A204.1 (cell line): ENCODE measurements around the gene ABCC1.

ENCODE experiments used
- FAIRE-seq: peaks from 2 replicates; lab custom pipeline; 2012; peaks lifted over from hg19 to GRCh38; lab: Jason Lieb, UNC

Gene ABCC1

GRCh38 chr16:15993946-15994665 is 44.7 kb downstream of the ABCC1 start:
- FAIRE-seq: no peak

DNA sequence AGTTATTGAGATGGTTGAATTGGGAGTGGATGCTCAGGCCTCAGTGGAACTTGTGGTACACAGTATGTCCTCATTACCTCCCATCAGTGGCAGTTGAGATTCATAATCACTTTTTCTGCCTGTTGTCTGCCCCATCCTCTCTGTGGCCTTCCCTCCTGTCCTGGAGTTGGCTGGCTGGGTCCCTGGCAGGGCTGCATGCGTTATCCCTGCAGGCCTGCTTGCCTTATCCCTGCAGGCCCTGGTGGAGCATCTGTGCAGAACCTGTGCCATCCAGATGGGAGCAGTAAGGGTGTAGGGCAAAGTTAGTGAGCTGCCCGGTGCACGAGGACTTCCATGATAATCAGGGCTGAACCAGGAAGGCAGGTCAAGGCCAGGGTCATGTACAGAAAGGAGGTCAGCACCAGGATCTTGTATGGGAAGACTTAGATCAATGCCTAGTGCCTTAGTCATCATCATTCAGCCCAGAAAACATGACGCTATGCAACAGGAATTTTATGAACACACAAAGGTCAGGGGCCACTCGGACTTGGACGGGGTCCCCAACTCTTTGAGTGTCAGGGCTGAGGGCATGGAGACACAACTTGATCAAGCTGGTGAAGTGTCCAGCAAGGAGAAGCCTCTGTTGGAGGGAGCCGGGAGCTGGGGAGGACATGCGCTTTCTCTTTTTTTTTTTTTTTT is 47.2 kb downstream of the ABCC1 start:
- FAIRE-seq: no peak

GRCh38 chr16:16000685-16001084 is 51.3 kb downstream of the ABCC1 start:
- FAIRE-seq: no peak

- FAIRE-seq: no peak
Measured at GRCh38 chr16:16001596-16002255, 52.3 kb downstream of the ABCC1 start.

- FAIRE-seq: no peak
Measured at GRCh38 chr16:16003719-16004313, 54.4 kb downstream of the ABCC1 start.

DNA sequence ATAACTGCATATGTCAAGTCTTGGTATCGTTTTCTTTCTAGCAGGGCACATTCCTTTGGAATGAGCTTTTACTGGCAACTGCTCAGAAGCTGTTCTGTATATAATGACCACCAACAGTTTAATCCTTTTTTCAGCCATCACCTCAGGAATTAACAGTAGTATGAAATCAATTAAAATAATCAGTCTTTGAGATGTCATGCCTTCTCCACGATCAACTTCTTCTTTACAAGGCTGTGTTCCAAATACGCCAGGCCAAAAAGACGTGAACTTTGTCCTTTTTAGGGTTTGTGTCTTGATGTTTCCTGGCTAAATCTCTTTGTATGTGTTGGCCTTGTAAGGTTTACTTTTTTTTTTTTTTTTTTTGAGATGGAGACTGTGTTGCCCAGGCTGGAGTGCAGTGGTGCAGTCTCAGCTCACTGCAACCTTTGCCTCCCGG is 54.9 kb downstream of the ABCC1 start:
- FAIRE-seq: no peak

DNA sequence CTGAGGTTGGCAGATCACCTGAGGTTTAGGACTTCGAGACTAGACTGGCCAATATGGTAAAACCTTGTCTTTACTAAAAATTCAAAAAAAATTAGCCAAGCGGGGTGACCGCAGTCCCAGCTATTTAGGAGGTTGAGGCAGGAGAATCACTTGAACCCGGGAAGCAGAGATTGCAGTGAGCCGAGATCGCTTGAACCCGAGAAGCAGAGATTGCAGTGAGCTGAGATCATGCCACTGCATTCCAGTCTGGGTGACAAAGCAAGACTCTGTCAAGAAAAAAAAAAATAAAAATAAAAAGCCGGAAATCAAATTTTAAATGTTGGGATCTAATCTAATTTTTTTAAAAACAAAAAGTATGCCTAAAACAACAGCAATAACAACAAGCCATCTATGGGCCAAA is 56.3 kb downstream of the ABCC1 start:
- FAIRE-seq: no peak

GRCh38 chr16:16006650-16007049 is 57.2 kb downstream of the ABCC1 start:
- no peak for FAIRE-seq

- no peak for FAIRE-seq
Measured at GRCh38 chr16:16007743-16008111, 58.3 kb downstream of the ABCC1 start.

GRCh38 chr16:16008666-16009065 is 59.2 kb downstream of the ABCC1 start:
- FAIRE-seq: no peak

- FAIRE-seq: no peak
Measured at GRCh38 chr16:16009401-16009800, 60.0 kb downstream of the ABCC1 start.

DNA sequence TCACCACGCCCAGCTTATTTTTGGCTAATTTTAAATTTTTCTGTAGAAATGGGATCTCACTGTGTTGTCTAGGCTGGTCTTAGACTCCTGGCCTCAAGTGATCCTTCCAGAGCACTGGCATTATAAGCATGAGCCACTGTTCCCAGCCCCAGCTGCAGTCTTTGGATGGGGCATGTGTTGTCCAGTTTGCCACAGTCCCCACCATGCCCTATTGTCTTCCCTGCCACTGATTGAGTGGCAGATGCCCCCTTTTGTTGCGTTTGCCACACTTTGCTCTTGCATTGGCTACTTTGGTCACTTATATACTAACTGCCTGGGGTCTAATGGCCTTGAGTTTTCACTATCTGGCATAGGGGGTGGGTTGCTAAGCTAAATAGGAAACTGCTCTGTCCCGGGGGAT is 60.8 kb downstream of the ABCC1 start:
- no peak for FAIRE-seq

- FAIRE-seq: no peak
Measured at GRCh38 chr16:16012144-16012543, 62.7 kb downstream of the ABCC1 start.

DNA sequence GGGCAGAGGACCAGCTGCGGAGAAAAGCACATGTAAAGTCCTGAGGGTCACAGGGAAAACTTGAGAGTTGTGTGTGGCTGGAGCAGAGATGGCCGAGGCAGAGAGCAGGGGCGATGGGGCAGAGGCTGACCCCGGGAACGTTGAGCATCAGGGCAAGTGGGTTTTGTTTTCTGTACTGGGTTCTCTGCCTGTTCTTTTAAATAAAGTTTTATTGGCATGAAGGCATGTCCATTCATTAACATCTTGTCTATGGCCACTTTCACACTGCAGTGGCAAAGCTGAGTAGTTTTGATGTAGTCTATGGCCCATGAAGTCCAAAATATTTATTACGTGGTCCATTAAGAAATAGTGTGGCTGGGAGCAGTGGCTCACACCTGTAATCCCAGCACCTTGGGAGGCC is 64.4 kb downstream of the ABCC1 start:
- FAIRE-seq: no peak

DNA sequence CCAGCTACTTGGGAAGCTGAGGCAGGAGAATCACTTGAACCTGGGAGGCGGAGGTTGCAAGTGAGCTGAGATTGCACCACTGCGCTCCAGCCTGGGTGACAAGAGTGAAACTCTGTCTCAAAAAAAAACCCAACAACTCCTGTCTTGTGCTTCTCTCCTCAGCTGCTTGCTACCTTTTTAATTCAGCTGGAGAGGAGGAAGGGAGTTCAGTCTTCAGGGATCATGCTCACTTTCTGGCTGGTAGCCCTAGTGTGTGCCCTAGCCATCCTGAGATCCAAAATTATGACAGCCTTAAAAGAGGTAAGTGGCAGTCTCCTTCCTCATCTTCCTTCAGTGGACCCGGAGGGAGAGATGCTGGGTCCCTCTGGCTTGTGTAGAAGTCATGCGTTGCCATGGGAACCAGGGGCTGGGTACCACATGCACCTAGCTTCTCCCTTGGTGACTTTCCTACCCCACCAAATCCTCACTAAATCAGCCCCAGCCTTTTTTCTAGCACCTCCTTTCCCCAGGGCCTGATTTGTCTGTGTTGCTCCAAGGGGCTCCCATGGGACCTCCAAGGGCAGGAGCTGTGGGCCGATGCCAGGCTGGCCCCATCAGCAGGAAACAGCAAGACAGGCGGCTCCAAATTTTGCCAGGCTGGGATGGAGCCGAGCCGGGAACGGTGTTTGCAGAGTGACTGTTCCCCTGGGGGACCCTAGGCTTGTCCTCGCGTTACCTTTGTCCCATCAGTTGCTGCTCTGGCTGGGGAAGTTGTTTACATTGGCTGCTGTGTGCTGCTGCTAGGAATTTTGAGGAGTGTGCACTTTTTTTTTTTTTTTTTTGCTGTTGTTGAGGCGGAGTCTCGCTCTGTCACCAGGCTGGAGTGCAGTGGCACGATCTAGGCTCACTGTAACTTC is 65.2 kb downstream of the ABCC1 start:
- no peak for FAIRE-seq

GRCh38 chr16:16015849-16016248 is 66.4 kb downstream of the ABCC1 start:
- no peak for FAIRE-seq

DNA sequence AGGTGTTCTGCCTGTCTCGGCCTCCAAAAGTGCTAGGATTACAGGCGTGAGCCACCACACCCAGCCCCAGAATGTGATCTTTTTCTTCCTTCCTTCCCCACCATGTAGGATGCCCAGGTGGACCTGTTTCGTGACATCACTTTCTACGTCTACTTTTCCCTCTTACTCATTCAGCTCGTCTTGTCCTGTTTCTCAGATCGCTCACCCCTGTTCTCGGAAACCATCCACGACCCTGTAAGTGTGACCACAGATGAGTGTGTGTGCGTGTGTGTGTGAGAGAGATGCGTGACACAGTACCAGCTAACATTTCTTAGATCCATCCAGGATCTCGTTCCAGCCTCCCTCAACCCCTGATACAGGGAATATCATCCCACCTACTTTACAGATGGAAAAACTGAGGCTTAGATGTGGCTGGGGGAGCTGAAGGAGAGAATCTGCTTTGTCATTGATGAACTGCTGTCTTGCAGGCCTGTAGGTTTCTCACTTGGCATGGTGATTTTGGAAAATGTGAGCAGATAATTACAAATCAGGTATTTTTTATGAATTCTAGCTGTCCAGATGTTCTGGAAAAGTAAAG is 67.1 kb downstream of the ABCC1 start:
- no peak for FAIRE-seq

- no peak for FAIRE-seq
Measured at GRCh38 chr16:16017812-16018211, 68.4 kb downstream of the ABCC1 start.

DNA sequence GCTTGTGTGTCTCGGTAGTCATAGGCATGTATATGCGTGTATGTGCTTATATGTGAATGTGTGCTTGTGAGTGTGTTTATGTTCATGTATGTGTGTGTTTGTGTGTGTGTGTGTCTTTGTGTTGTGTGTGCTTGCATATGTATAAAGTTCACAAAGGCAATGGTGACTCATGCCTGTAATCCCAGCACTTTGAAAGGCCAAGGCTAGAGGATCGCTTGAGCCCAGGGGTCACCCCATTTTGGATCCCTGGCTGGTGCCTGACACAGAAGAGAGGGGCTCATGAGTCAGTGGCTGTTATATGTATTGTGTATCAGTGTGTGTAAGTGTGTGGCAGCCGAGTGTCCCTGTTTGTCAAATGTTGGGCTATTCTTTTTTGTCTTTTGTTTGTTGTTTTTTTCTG is 69.3 kb downstream of the ABCC1 start:
- FAIRE-seq: no peak

- FAIRE-seq: no peak
Measured at GRCh38 chr16:16019488-16019887, 70.1 kb downstream of the ABCC1 start.

GRCh38 chr16:16020291-16020690 is 70.9 kb downstream of the ABCC1 start:
- FAIRE-seq: no peak

DNA sequence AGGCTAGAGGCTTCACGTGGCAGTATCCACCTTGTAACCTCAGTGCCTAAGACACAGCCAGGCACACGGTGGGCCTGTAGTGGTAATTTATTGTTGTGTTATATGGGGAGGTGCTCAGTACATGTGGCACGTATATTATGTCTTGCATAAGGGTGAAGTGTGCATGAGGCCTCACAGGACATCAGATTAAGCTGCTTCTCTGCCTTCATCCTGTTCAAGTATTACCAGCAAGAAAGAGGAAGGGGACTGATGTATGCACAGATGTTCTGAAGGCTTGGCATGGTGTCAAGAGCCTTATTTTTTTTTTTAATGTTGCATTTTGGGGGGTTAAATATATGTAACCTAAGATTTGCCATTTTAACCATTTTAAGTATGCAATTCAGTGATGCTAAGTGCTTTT is 71.6 kb downstream of the ABCC1 start:
- FAIRE-seq: no peak
